HFFc6 (cell line): ENCODE data around the gene DENND1B. TPM values are rescaled to one million over a fixed set of nuclear protein-coding genes. Genes with fewer than 3 reads are reported as not detected.

ENCODE experiments used
- DNase-seq: peaks from one replicate; pipeline ENCODE4 v3.0.0-alpha.2; 2018
- H3K27ac Mint-ChIP-seq: 2 replicates; pipeline ENCODE4 v1.8.0; 2020; ENCODE audit warnings: mild to moderate bottlenecking, mixed read lengths
- H3K27me3 Mint-ChIP-seq: 2 replicates; pipeline ENCODE4 v1.8.0; 2021; ENCODE audit warnings: mild to moderate bottlenecking, moderate library complexity, mixed read lengths; ENCODE audit not compliant: insufficient read depth
- H3K36me3 Mint-ChIP-seq: 2 replicates; pipeline ENCODE4 v1.8.0; 2021; ENCODE audit warnings: low read depth, mixed read lengths
- H3K4me1 Mint-ChIP-seq: 2 replicates; pipeline ENCODE4 v1.8.0; 2020; ENCODE audit warnings: low read depth, mixed read lengths
- H3K4me3 Mint-ChIP-seq: 2 replicates; pipeline ENCODE4 v1.8.0; 2020; ENCODE audit warnings: mild to moderate bottlenecking, moderate library complexity, mixed read lengths
- H3K9me3 Mint-ChIP-seq: 2 replicates; pipeline ENCODE4 v1.8.0; 2020; ENCODE audit warnings: mild to moderate bottlenecking, mixed read lengths
- CTCF ChIP-seq: fragments of 200-600 bp; sonication (generic); IDR thresholded peaks from 2 replicates; pipeline ENCODE4 v1.5.0; 2021; ENCODE audit warnings: antibody characterized with exemption, mild to moderate bottlenecking
- total RNA-seq, 6 experiments: library from RNA; stranded (reverse); fragmentation: NEBNext Ultra II Directional; extraction: Animal tissue kit (Norgen Biotek cat#: 25700); gene quantifications; 2 replicates in 1 of 6; 3 replicates in 5 of 6; pipeline ENCODE4 v1.2.3, GENCODE V29; 2021

The DENND1B gene
- total RNA-seq, 6 experiments from 2014 or later = 6.4 to 9.0 (median 7.7) TPM

GRCh38 chr1:197462539-197462938 is 312.7 kb downstream of the DENND1B start:
- H3K9me3 Mint-ChIP-seq = no peaks in the 10 kb centered on the region
- DNase-seq = no peak
- peaks cover 10% of the 10 kb centered on the region for H3K4me1 Mint-ChIP-seq
- H3K36me3 Mint-ChIP-seq = no peaks in the 10 kb centered on the region
- H3K27me3 Mint-ChIP-seq = no peaks in the 10 kb centered on the region
- no peak overlapping the region for H3K27ac Mint-ChIP-seq
- H3K4me3 Mint-ChIP-seq = no peak overlapping the region
- TF ChIP-seq CTCF = no peak

Other genes starting within 250 kb of the DENND1B start
- 10 to 100 TPM; 18.6 to 21.8 (median 19.9) TPM for gene C1orf53, start 127.2 kb upstream of the DENND1B start, total RNA-seq
- 100 to 1,000 TPM; 126 to 183 (median 174) TPM for gene LHX9, start 141.9 kb upstream of the DENND1B start, total RNA-seq